HCT116 (cell line): ENCODE results near the gene UGGT2. TPM values are rescaled to one million over a fixed set of nuclear protein-coding genes. Genes with fewer than 3 reads are reported as not detected.

Experiments used
- ATAC-seq: fragments of 200-7000 bp; cut with Tn5 transposase; 2 replicates; pipeline ENCODE4 v1.9.1; 2020; ENCODE audit warnings: mild to moderate bottlenecking, moderate library complexity
- BruUV-seq: library from RNA; stranded (reverse); fragments of 400-500 nt; replicated peaks from 2 replicates; lab custom pipeline; 2021; lab: Mats Ljungman, UMichigan
- CTCF ChIA-PET: fragments of 300-600 bp; sonication (Branson Sonifier 250); formaldehyde crosslinking; loops from one replicate; lab custom pipeline; 2021; ENCODE audit warnings: antibody characterized with exemption; lab: Charles Lee
- POLR2A ChIA-PET: fragments of 300-600, 350-600 bp; sonication (Branson Sonifier 250); formaldehyde crosslinking; loops from one replicate; lab custom pipeline; 2021; ENCODE audit warnings: antibody characterized with exemption; lab: Charles Lee
- RAD21 ChIA-PET, 2 experiments: fragments of 300-600 bp; sonication (Branson Sonifier 250); formaldehyde crosslinking; loops; one replicate each; lab custom pipeline; 2023; ENCODE audit warnings: low total read pairs in 2 of 2; ENCODE audit not compliant: uncharacterized antibody in 2 of 2, unreplicated experiment in 2 of 2, low non-redundant PET in 1 of 2; lab: Charles Lee
- DNase-seq: peaks from one replicate; pipeline ENCODE4 v3.0.0-alpha.2; 2010; ENCODE audit warnings: low read depth, low spot score
- H2AFZ ChIP-seq: fragments of 200-600 bp; shearing (Covaris generic), sonication (generic); 2 replicates; pipeline ENCODE4 v1.6.1; 2017; ENCODE audit warnings: low read depth, mixed run types, mixed read lengths, antibody characterized with exemption, low read length; ENCODE audit not compliant: poor library complexity, severe bottlenecking
- H3K27ac ChIP-seq: 2 replicates; pipeline ENCODE4 v1.5.1; 2012; ENCODE audit warnings: low read depth, low read length
- H3K27me3 ChIP-seq: fragments of 200-600 bp; sonication (generic); 2 replicates; pipeline ENCODE4 v1.6.1; 2016; ENCODE audit warnings: mixed run types, low read length, mixed read lengths; ENCODE audit not compliant: insufficient read depth
- H3K36me3 ChIP-seq, 2 experiments: fragments of 200-500 bp in 1 of 2; fragments of 200-600 bp in 1 of 2; sonication (Bioruptor generic) in 1 of 2; sonication (generic) in 1 of 2; 2 replicates each; pipeline versions ENCODE4 v1.5.1 to v1.6.1; 2014 to 2016; ENCODE audit warnings: low read length in 2 of 2, inconsistent platforms in 1 of 2, mixed read lengths in 1 of 2, mixed run types in 1 of 2; ENCODE audit not compliant: insufficient read depth in 2 of 2, control insufficient read depth in 1 of 2
- H3K4me1 ChIP-seq, 2 experiments: fragments of 200-600 bp in 1 of 2; sonication (generic) in 1 of 2; 2 replicates each; pipeline versions ENCODE4 v1.5.1 to v1.6.1; 2012 to 2017; ENCODE audit warnings: low read length in 2 of 2, inconsistent platforms in 1 of 2, mild to moderate bottlenecking in 1 of 2, mixed read lengths in 1 of 2, mixed run types in 1 of 2, moderate library complexity in 1 of 2; ENCODE audit not compliant: insufficient read depth in 2 of 2, control insufficient read depth in 1 of 2
- H3K4me2 ChIP-seq: fragments of 200-600 bp; sonication (generic); 2 replicates; pipeline ENCODE4 v1.6.1; 2017; ENCODE audit warnings: mixed run types, low read length, mixed read lengths
- H3K4me3 ChIP-seq, 2 experiments: fragments of 200-600 bp in 1 of 2; sonication (generic) in 1 of 2; replicated peaks in 1 of 2; 2 replicates each; pipeline ENCODE4 v1.5.1; 2011 to 2016; ENCODE audit warnings: low read length in 2 of 2, control low read depth in 1 of 2, low read depth in 1 of 2, mild to moderate bottlenecking in 1 of 2, mixed read lengths in 1 of 2, mixed run types in 1 of 2
- H3K79me2 ChIP-seq: fragments of 200-600 bp; sonication (generic); 2 replicates; pipeline ENCODE4 v1.6.1; 2017; ENCODE audit warnings: mild to moderate bottlenecking, mixed run types, low read length, moderate library complexity, mixed read lengths; ENCODE audit not compliant: insufficient read depth
- H3K9ac ChIP-seq: fragments of 200-600 bp; sonication (generic); 2 replicates; pipeline ENCODE4 v1.6.1; 2016; ENCODE audit warnings: low read length, mixed read lengths
- H3K9me2 ChIP-seq: fragments of 200-600 bp; sonication (generic), shearing (Covaris generic); 2 replicates; pipeline ENCODE4 v1.6.1; 2017; ENCODE audit warnings: mixed run types, mild to moderate bottlenecking, moderate library complexity; ENCODE audit not compliant: insufficient read depth
- H3K9me3 ChIP-seq, 2 experiments: fragments of 200-500 bp in 1 of 2; fragments of 200-600 bp in 1 of 2; sonication (Bioruptor generic) in 1 of 2; sonication (generic) in 1 of 2; 2 replicates each; pipeline ENCODE4 v1.6.1; 2014 to 2017; ENCODE audit warnings: low read length in 2 of 2, mixed read lengths in 2 of 2, inconsistent platforms in 1 of 2, low read depth in 1 of 2, mild to moderate bottlenecking in 1 of 2, mixed run types in 1 of 2, moderate library complexity in 1 of 2; ENCODE audit not compliant: control insufficient read depth in 1 of 2, insufficient read depth in 1 of 2
- H4K20me1 ChIP-seq: fragments of 200-600 bp; sonication (generic), shearing (Covaris generic); 2 replicates; pipeline ENCODE4 v1.6.1; 2017; ENCODE audit warnings: mixed run types, mild to moderate bottlenecking, moderate library complexity; ENCODE audit not compliant: insufficient read depth
- CBX3 ChIP-seq: IDR thresholded peaks from 2 replicates; pipeline ENCODE4 v1.6.1; 2012; ENCODE audit warnings: low read depth
- EGR1 ChIP-seq: IDR thresholded peaks from 2 replicates; pipeline ENCODE4 v1.6.1; 2012; ENCODE audit warnings: low read depth
- ELF1 ChIP-seq: IDR thresholded peaks from 2 replicates; pipeline ENCODE4 v1.6.1; 2012; ENCODE audit warnings: low read depth, borderline replicate concordance
- EZH2 ChIP-seq: fragments of 200-600 bp; sonication (generic); IDR thresholded peaks from 2 replicates; pipeline ENCODE4 v1.6.1; 2017; ENCODE audit warnings: antibody characterized with exemption, mixed run types
- EZH2phosphoT487 ChIP-seq: fragments of 200-600 bp; IDR thresholded peaks from 2 replicates; pipeline ENCODE4 v1.6.1; 2018; ENCODE audit warnings: antibody characterized with exemption, borderline replicate concordance
- FOSL1 ChIP-seq: IDR thresholded peaks from 2 replicates; pipeline ENCODE4 v1.6.1; 2012; ENCODE audit warnings: low read depth
- JUND ChIP-seq: IDR thresholded peaks from 2 replicates; pipeline ENCODE4 v1.6.1; 2012
- POLR2A ChIP-seq: IDR thresholded peaks from 2 replicates; pipeline ENCODE4 v1.7.0; 2011; ENCODE audit warnings: borderline replicate concordance; ENCODE audit not compliant: insufficient read depth, insufficient read length; ENCODE audit errors: extremely low read depth
- POLR2AphosphoS5 ChIP-seq: IDR thresholded peaks from 2 replicates; pipeline ENCODE4 v1.6.1; 2011; ENCODE audit warnings: mild to moderate bottlenecking, low read depth, low read length, moderate library complexity
- RAD21 ChIP-seq: IDR thresholded peaks from 2 replicates; pipeline ENCODE4 v1.6.1; 2012; ENCODE audit warnings: low read depth, mild to moderate bottlenecking
- SRF ChIP-seq: IDR thresholded peaks from 2 replicates; pipeline ENCODE4 v1.6.1; 2012; ENCODE audit warnings: low read depth
- YY1 ChIP-seq: IDR thresholded peaks from 2 replicates; pipeline ENCODE4 v1.6.1; 2011; ENCODE audit warnings: low read length, low read depth, moderate library complexity, mild to moderate bottlenecking; ENCODE audit not compliant: insufficient replicate concordance; ENCODE audit errors: extremely low read depth
- ZFX ChIP-seq: fragments of 450-650 bp; IDR thresholded peaks from 2 replicates; pipeline ENCODE4 v1.6.1; 2017
- intact Hi-C: fragments of 100-400 bp; cut with micrococcal nuclease; formaldehyde crosslinking; loops from 2 replicates; pipeline ENCODE4 v1.10.0; 2022
- total RNA-seq: library from RNA; stranded (reverse); gene quantifications from one replicate; pipeline ENCODE4 v1.2.1, GENCODE V29; 2021; ENCODE audit not compliant: unreplicated experiment
- TF ChIP-seq, protein P1 (sequence below), 3 experiments: fragments of 200-600 bp in 1 of 3; sonication (generic) in 1 of 3; IDR thresholded peaks in 2 of 3; conservative IDR thresholded peaks in 1 of 3; 2 replicates each; pipeline ENCODE4 v1.5.1; 2012 to 2017; ENCODE audit warnings: low read depth in 2 of 3, low read length in 2 of 3, antibody characterized with exemption in 1 of 3, borderline replicate concordance in 1 of 3, control low read depth in 1 of 3, mild to moderate bottlenecking in 1 of 3, mixed read lengths in 1 of 3, mixed run types in 1 of 3, moderate library complexity in 1 of 3; ENCODE audit not compliant: insufficient read depth in 1 of 3
- TF ChIP-seq, protein P2 (sequence below): IDR thresholded peaks from 2 replicates; pipeline ENCODE4 v1.6.1; 2012
- TF ChIP-seq, protein P3 (sequence below): IDR thresholded peaks from 2 replicates; pipeline ENCODE4 v1.6.1; 2011; ENCODE audit warnings: mild to moderate bottlenecking, low read length, moderate library complexity; ENCODE audit not compliant: insufficient replicate concordance; ENCODE audit errors: extremely low read depth

Gene UGGT2
- total RNA-seq, 1 experiment from 2014 or later = 27.1 TPM

DNA sequence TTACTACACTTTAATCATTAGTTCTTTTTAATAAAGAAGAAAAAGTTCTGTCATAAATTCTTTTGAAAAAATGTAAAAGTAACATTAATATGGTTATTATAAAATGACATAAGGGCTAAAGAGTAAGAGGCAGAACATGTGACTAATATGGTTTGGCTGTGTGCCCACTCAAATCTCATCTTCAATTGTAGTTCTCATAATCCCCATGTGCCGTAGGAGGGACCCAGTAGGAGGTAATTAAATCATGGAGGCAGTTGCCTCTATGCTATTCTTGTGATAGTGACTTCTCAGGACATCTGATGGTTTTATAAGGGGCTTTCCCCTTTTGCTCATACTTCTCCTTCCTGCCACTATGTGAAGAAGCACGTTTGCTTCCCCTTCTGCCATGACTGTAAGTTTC, 104.5 kb downstream of the UGGT2 start:
- H3K9ac ChIP-seq = no peak overlapping the region
- H3K9me3 ChIP-seq = no peaks in the 10 kb centered on the region
- intact Hi-C loops = no loop called here
- no peak overlapping the region for H3K4me3 ChIP-seq
- H3K79me2 ChIP-seq = no peaks in the 10 kb centered on the region
- ChIA-PET RAD21 (no interaction called here), POLR2A (no interaction called here), CTCF (no interaction called here)
- no peak for TF ChIP-seq POLR2AphosphoS5
- no peak for ATAC-seq
- no peak overlapping the region for H2AFZ ChIP-seq
- no TSS peak for BruUV-seq
- H3K27ac ChIP-seq = no peak overlapping the region
- no peaks in the 10 kb centered on the region for H3K9me2 ChIP-seq
- H3K27me3 ChIP-seq = no peaks in the 10 kb centered on the region
- no peaks in the 10 kb centered on the region for H3K4me1 ChIP-seq
- no peaks in the 10 kb centered on the region; a peak in 1 of 4 replicates for H3K36me3 ChIP-seq
- no peak overlapping the region for H3K4me2 ChIP-seq
- no peak for DNase-seq
- no peaks in the 10 kb centered on the region for H4K20me1 ChIP-seq

DNA sequence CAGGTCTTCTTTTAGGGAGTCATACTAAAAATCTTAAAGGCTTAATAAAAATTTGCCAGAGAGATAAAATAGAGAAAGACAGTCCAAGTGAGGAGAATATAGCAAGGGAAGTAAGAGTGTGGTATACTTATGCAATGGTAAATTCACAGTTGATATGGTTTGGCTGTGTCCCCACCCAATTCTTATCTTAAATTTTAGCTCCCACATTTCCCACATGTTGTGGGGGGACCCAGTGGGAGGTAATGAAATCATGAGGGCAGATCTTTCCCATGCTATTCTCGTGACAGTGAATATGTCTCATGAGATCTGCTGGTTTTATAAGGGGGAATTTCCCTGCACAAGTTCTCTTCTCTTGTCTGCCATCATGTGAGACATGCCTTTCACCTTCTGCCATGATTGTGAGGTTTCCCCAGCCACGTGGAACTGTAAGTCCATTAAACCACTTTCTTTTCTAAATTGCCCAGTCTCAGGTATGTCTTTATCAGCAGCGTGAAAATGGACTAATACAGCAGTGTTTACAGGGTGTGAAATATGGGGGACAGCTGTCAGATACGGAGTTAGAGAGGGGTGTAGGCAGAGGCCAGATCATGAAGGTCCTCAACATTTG, 115.4 kb downstream of the UGGT2 start:
- Histone ChIP-seq H3K4me2 (no peak overlapping the region), H2AFZ (no peak overlapping the region), H3K4me3 (no peak overlapping the region), H3K9ac (no peak overlapping the region), H3K27me3 (no peaks in the 10 kb centered on the region), H3K9me3 (no peaks in the 10 kb centered on the region), H4K20me1 (no peaks in the 10 kb centered on the region), H3K9me2 (no peaks in the 10 kb centered on the region), H3K27ac (no peak overlapping the region), H3K4me1 (no peaks in the 10 kb centered on the region), H3K36me3 (peaks cover 0 to 6% of the 10 kb centered on the region in 2 experiments; a peak in 3 of 4 replicates), H3K79me2 (no peaks in the 10 kb centered on the region)
- BruUV-seq = no TSS peak
- POLR2A ChIA-PET = no interaction called here
- RAD21 ChIA-PET = no interaction called here
- intact Hi-C loops = no loop called here
- CTCF ChIA-PET = no interaction called here
- ATAC-seq (no peak), DNase-seq (no peak)
- TF ChIP-seq FOSL1 (no peak), CBX3 (no peak), ELF1 (no peak), POLR2AphosphoS5 (no peak), SRF (no peak), YY1 (no peak), POLR2A (no peak), ZFX (no peak), EZH2 (no peak), EGR1 (no peak), RAD21 (no peak), JUND (no peak), EZH2phosphoT487 (no peak)
- TF ChIP-seq, protein P1, sequence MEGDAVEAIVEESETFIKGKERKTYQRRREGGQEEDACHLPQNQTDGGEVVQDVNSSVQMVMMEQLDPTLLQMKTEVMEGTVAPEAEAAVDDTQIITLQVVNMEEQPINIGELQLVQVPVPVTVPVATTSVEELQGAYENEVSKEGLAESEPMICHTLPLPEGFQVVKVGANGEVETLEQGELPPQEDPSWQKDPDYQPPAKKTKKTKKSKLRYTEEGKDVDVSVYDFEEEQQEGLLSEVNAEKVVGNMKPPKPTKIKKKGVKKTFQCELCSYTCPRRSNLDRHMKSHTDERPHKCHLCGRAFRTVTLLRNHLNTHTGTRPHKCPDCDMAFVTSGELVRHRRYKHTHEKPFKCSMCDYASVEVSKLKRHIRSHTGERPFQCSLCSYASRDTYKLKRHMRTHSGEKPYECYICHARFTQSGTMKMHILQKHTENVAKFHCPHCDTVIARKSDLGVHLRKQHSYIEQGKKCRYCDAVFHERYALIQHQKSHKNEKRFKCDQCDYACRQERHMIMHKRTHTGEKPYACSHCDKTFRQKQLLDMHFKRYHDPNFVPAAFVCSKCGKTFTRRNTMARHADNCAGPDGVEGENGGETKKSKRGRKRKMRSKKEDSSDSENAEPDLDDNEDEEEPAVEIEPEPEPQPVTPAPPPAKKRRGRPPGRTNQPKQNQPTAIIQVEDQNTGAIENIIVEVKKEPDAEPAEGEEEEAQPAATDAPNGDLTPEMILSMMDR (IDR thresholded peaks at IDR 0.05 in 2 of 3, conservative IDR thresholded peaks at IDR 0.05 in 1 of 3; ENCODE audit: borderline replicate concordance in 1 of 3, insufficient read depth in 1 of 3, low read depth in 2 of 3, low read length in 2 of 3) = no peak
- TF ChIP-seq, protein P2, sequence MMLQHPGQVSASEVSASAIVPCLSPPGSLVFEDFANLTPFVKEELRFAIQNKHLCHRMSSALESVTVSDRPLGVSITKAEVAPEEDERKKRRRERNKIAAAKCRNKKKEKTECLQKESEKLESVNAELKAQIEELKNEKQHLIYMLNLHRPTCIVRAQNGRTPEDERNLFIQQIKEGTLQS = no peak
- TF ChIP-seq, protein P3, sequence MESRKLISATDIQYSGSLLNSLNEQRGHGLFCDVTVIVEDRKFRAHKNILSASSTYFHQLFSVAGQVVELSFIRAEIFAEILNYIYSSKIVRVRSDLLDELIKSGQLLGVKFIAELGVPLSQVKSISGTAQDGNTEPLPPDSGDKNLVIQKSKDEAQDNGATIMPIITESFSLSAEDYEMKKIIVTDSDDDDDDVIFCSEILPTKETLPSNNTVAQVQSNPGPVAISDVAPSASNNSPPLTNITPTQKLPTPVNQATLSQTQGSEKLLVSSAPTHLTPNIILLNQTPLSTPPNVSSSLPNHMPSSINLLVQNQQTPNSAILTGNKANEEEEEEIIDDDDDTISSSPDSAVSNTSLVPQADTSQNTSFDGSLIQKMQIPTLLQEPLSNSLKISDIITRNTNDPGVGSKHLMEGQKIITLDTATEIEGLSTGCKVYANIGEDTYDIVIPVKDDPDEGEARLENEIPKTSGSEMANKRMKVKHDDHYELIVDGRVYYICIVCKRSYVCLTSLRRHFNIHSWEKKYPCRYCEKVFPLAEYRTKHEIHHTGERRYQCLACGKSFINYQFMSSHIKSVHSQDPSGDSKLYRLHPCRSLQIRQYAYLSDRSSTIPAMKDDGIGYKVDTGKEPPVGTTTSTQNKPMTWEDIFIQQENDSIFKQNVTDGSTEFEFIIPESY = no peak
